Measurements from ENCODE around the gene MAN1B1.

Gene MAN1B1

DNA sequence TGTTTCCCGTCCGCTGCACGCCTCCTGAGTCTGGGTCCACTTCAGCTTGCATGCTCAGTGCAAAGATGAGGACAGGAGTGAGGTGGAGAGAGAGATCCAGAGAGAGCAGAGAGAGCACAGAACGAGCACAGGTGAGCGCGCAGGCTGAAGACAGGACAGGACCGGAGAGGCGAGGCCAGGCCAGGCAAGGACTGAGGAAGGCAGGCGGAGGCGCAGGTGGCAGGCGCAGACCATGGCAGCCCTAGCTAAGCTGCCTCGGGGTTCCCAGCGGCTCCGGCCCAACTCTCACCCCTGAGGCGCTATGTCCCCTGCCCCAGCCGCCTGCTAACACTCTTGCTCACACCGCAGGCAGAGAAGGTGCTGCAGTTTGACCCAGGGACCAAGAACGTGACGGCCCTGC is 61.9 kb downstream of the MAN1B1 start (continued):
- TF ChIP-seq ZFP30 (CRISPR knock-in tag; IDR thresholded peaks at IDR 0.05) (no peak), TCF4 (CRISPR knock-in tag; IDR thresholded peaks at IDR 0.05; ENCODE audit: borderline replicate concordance) (no peak), CSDC2 (CRISPR knock-in tag; IDR thresholded peaks at IDR 0.05) (no peak), OSR1 (CRISPR knock-in tag; IDR thresholded peaks at IDR 0.05) (no peak), ZNF70 (CRISPR knock-in tag; IDR thresholded peaks at IDR 0.05) (no peak)

DNA sequence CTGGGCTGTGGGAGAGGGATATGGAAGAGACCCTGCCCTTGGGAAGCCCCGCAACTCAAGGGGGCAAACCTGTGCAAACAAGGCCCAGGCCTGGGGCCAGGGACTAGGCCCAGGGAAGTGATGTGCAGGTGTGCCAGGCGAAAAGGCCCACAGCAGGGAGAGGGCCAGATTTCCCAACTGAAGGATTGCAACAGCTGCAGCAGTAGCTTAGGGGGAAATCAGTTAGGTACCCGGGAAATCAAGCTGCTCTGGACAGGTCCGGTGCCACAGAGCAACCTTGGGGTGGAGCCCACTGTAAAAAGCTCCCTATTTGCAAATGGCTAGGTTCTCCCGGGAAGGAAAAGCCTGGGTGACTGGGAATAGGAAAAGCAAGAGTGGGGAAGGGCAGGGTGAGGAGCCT is 62.6 kb downstream of the MAN1B1 start:
- ATAC-seq: no peak
- TF ChIP-seq GLIS3 (CRISPR knock-in tag; IDR thresholded peaks at IDR 0.05) (no peak), ZC3H10 (CRISPR knock-in tag; IDR thresholded peaks at IDR 0.05) (no peak), SNAI2 (CRISPR knock-in tag; IDR thresholded peaks at IDR 0.05) (no peak)
- TF ChIP-seq, protein P1, sequence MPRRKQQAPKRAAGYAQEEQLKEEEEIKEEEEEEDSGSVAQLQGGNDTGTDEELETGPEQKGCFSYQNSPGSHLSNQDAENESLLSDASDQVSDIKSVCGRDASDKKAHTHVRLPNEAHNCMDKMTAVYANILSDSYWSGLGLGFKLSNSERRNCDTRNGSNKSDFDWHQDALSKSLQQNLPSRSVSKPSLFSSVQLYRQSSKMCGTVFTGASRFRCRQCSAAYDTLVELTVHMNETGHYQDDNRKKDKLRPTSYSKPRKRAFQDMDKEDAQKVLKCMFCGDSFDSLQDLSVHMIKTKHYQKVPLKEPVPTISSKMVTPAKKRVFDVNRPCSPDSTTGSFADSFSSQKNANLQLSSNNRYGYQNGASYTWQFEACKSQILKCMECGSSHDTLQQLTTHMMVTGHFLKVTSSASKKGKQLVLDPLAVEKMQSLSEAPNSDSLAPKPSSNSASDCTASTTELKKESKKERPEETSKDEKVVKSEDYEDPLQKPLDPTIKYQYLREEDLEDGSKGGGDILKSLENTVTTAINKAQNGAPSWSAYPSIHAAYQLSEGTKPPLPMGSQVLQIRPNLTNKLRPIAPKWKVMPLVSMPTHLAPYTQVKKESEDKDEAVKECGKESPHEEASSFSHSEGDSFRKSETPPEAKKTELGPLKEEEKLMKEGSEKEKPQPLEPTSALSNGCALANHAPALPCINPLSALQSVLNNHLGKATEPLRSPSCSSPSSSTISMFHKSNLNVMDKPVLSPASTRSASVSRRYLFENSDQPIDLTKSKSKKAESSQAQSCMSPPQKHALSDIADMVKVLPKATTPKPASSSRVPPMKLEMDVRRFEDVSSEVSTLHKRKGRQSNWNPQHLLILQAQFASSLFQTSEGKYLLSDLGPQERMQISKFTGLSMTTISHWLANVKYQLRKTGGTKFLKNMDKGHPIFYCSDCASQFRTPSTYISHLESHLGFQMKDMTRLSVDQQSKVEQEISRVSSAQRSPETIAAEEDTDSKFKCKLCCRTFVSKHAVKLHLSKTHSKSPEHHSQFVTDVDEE (CRISPR knock-in tag; IDR thresholded peaks at IDR 0.05): no peak

DNA sequence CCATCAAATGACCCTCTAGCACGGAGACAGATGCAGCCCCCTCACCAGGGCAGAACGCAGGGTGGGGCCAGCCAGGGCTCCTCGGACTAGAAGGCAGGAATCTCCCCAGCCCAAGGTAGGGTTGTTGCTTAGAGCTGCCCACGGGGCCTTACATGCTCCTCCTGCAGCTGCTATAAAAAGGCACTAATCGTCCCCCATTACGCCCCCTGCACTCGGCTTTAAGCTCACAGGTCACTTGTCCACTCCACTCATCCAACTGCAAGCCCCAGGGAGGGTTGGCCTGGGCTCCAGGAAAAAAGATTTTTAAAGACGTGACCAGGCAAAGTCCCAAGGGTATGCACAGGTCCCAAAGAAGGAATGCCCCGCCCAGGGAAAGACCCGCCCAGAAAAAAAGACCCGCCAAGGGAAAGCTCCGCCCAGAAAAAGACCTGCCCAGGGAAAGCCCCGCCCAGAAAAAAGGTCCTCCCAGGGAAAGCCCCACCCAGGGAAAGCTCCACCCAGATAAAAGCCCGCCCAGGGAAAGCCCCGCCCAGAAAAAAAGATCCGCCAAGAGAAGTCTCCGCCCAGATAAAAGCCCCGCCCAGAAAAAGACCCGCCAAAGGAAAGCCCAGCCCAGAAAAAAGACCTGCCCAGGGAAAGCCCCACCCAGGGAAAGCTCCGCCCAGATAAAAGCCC is 63.3 kb downstream of the MAN1B1 start:
- ATAC-seq: no peak
- TF ChIP-seq RARB (CRISPR knock-in tag; IDR thresholded peaks at IDR 0.05): no peak
- TF ChIP-seq BACH2 (CRISPR knock-in tag; IDR thresholded peaks at IDR 0.05; ENCODE audit: borderline replicate concordance): no peak
- TF ChIP-seq ARNTL (CRISPR knock-in tag; IDR thresholded peaks at IDR 0.05; ENCODE audit: borderline replicate concordance, low read depth): no peak
- TF ChIP-seq, protein P2, sequence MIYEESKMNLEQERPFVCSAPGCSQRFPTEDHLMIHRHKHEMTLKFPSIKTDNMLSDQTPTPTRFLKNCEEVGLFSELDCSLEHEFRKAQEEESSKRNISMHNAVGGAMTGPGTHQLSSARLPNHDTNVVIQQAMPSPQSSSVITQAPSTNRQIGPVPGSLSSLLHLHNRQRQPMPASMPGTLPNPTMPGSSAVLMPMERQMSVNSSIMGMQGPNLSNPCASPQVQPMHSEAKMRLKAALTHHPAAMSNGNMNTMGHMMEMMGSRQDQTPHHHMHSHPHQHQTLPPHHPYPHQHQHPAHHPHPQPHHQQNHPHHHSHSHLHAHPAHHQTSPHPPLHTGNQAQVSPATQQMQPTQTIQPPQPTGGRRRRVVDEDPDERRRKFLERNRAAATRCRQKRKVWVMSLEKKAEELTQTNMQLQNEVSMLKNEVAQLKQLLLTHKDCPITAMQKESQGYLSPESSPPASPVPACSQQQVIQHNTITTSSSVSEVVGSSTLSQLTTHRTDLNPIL (CRISPR knock-in tag; IDR thresholded peaks at IDR 0.05; ENCODE audit: low read depth): no peak
- TF ChIP-seq, protein P3, sequence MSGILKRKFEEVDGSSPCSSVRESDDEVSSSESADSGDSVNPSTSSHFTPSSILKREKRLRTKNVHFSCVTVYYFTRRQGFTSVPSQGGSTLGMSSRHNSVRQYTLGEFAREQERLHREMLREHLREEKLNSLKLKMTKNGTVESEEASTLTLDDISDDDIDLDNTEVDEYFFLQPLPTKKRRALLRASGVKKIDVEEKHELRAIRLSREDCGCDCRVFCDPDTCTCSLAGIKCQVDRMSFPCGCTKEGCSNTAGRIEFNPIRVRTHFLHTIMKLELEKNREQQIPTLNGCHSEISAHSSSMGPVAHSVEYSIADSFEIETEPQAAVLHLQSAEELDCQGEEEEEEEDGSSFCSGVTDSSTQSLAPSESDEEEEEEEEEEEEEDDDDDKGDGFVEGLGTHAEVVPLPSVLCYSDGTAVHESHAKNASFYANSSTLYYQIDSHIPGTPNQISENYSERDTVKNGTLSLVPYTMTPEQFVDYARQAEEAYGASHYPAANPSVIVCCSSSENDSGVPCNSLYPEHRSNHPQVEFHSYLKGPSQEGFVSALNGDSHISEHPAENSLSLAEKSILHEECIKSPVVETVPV (CRISPR knock-in tag; IDR thresholded peaks at IDR 0.05): no peak
- no peak for TF ChIP-seq ZC3H10 (CRISPR knock-in tag; IDR thresholded peaks at IDR 0.05)
- no peak for TF ChIP-seq GLIS3 (CRISPR knock-in tag; IDR thresholded peaks at IDR 0.05)
- no peak for TF ChIP-seq ISL1 (CRISPR knock-in tag; IDR thresholded peaks at IDR 0.05)
- TF ChIP-seq, protein P4, sequence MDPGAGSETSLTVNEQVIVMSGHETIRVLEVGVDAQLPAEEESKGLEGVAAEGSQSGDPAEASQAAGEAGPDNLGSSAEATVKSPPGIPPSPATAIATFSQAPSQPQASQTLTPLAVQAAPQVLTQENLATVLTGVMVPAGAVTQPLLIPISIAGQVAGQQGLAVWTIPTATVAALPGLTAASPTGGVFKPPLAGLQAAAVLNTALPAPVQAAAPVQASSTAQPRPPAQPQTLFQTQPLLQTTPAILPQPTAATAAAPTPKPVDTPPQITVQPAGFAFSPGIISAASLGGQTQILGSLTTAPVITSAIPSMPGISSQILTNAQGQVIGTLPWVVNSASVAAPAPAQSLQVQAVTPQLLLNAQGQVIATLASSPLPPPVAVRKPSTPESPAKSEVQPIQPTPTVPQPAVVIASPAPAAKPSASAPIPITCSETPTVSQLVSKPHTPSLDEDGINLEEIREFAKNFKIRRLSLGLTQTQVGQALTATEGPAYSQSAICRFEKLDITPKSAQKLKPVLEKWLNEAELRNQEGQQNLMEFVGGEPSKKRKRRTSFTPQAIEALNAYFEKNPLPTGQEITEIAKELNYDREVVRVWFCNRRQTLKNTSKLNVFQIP (CRISPR knock-in tag; IDR thresholded peaks at IDR 0.05; ENCODE audit: borderline replicate concordance, low read depth): no peak
- no peak for TF ChIP-seq ZNF565 (CRISPR knock-in tag; conservative IDR thresholded peaks at IDR 0.05; ENCODE audit: low read depth)
- no peak for TF ChIP-seq ZNF8 (CRISPR knock-in tag; IDR thresholded peaks at IDR 0.05)
- no peak for TF ChIP-seq ZNF70 (CRISPR knock-in tag; IDR thresholded peaks at IDR 0.05)
- no peak for TF ChIP-seq OSR1 (CRISPR knock-in tag; IDR thresholded peaks at IDR 0.05)
- TF ChIP-seq ESRRG (CRISPR knock-in tag; IDR thresholded peaks at IDR 0.05): no peak
- TF ChIP-seq, protein P5, sequence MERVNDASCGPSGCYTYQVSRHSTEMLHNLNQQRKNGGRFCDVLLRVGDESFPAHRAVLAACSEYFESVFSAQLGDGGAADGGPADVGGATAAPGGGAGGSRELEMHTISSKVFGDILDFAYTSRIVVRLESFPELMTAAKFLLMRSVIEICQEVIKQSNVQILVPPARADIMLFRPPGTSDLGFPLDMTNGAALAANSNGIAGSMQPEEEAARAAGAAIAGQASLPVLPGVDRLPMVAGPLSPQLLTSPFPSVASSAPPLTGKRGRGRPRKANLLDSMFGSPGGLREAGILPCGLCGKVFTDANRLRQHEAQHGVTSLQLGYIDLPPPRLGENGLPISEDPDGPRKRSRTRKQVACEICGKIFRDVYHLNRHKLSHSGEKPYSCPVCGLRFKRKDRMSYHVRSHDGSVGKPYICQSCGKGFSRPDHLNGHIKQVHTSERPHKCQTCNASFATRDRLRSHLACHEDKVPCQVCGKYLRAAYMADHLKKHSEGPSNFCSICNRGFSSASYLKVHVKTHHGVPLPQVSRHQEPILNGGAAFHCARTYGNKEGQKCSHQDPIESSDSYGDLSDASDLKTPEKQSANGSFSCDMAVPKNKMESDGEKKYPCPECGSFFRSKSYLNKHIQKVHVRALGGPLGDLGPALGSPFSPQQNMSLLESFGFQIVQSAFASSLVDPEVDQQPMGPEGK (CRISPR knock-in tag; IDR thresholded peaks at IDR 0.05; ENCODE audit: borderline replicate concordance): no peak
- no peak for TF ChIP-seq ZFP30 (CRISPR knock-in tag; IDR thresholded peaks at IDR 0.05)
- TF ChIP-seq TCF4 (CRISPR knock-in tag; IDR thresholded peaks at IDR 0.05; ENCODE audit: borderline replicate concordance): no peak
- TF ChIP-seq TOX (CRISPR knock-in tag; IDR thresholded peaks at IDR 0.05; ENCODE audit: borderline replicate concordance): no peak
- TF ChIP-seq SNAI2 (CRISPR knock-in tag; IDR thresholded peaks at IDR 0.05): no peak
